ENCODE results near the gene IL2RA.
"Not testable (repeated sequence)": the region's sequence is repeated elsewhere in the genome, so short reads cannot be mapped to it uniquely, and the experiment has no call there.

Gene IL2RA

DNA sequence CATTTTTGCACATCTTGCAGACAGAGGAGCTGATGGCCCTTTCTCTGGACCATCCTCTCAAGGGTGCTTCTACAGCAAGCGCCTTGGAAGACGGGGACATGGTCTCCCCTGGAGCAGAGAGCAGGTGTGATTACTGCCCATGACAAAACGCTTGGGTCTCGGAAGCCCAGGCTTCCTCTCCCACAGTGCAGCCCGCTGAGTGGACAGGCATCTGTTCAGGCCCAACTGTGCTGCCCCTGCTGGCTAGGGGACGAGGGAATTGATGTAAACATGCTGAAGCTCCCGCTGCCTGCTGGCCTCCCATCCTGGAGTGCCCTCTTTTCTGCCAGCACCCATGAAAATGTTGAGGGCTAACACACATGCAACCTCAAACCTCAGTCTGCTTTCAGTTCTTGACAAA is 99.1 kb downstream of the IL2RA start:
- Histone ChIP-seq H3K36me3 (ENCODE audit: insufficient read depth) (no peaks in the 10 kb centered on the region; the same call in 1 of the 2 replicates), H3K27me3 (ENCODE audit: insufficient read depth, low read depth) (no peaks in the 10 kb centered on the region), H3K4me3 (IDR thresholded peaks at IDR 0.05; ENCODE audit: insufficient read depth, low read depth, low read length) (no peak overlapping the region), H2AFZ (ENCODE audit: low read depth) (no peak overlapping the region), H3K9ac (no peak overlapping the region), H3K27ac (no peak overlapping the region), H3K4me1 (ENCODE audit: low read depth, poor library complexity, severe bottlenecking) (peaks cover 12% of the 10 kb centered on the region), H3K79me2 (ENCODE audit: insufficient read depth, low read depth) (no peaks in the 10 kb centered on the region; the same call in 1 of the 2 replicates), H4K20me1 (ENCODE audit: insufficient read depth) (no peaks in the 10 kb centered on the region), H3K4me2 (no peak overlapping the region)
- TF ChIP-seq, protein P1, sequence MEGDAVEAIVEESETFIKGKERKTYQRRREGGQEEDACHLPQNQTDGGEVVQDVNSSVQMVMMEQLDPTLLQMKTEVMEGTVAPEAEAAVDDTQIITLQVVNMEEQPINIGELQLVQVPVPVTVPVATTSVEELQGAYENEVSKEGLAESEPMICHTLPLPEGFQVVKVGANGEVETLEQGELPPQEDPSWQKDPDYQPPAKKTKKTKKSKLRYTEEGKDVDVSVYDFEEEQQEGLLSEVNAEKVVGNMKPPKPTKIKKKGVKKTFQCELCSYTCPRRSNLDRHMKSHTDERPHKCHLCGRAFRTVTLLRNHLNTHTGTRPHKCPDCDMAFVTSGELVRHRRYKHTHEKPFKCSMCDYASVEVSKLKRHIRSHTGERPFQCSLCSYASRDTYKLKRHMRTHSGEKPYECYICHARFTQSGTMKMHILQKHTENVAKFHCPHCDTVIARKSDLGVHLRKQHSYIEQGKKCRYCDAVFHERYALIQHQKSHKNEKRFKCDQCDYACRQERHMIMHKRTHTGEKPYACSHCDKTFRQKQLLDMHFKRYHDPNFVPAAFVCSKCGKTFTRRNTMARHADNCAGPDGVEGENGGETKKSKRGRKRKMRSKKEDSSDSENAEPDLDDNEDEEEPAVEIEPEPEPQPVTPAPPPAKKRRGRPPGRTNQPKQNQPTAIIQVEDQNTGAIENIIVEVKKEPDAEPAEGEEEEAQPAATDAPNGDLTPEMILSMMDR (conservative IDR thresholded peaks at IDR 0.05; ENCODE audit: low read depth, low read length) = no peak

GRCh38 chr10:5962358-5962940 is 99.7 kb downstream of the IL2RA start:
- not testable (repeated sequence) for H3K9ac ChIP-seq; H3K27me3 ChIP-seq (ENCODE audit: insufficient read depth, low read depth); H2AFZ ChIP-seq (ENCODE audit: low read depth); H3K27ac ChIP-seq; H3K79me2 ChIP-seq (ENCODE audit: insufficient read depth, low read depth); H3K4me2 ChIP-seq; H3K36me3 ChIP-seq (ENCODE audit: insufficient read depth); H3K4me3 ChIP-seq (IDR thresholded peaks at IDR 0.05; ENCODE audit: insufficient read depth, low read depth, low read length); H4K20me1 ChIP-seq (ENCODE audit: insufficient read depth)
- H3K4me1 ChIP-seq (ENCODE audit: low read depth, poor library complexity, severe bottlenecking) = peaks cover 12% of the 10 kb centered on the region

- H3K4me3 ChIP-seq (IDR thresholded peaks at IDR 0.05; ENCODE audit: insufficient read depth, low read depth, low read length) = no peak overlapping the region
- no peak overlapping the region for H3K4me2 ChIP-seq
- peaks cover 12% of the 10 kb centered on the region for H3K4me1 ChIP-seq (ENCODE audit: low read depth, poor library complexity, severe bottlenecking)
- H3K9ac ChIP-seq = no peak overlapping the region
- H3K36me3 ChIP-seq (ENCODE audit: insufficient read depth) = no peaks in the 10 kb centered on the region; the same call in 1 of the 2 replicates
- H4K20me1 ChIP-seq (ENCODE audit: insufficient read depth) = no peaks in the 10 kb centered on the region
- no peaks in the 10 kb centered on the region; the same call in 1 of the 2 replicates for H3K79me2 ChIP-seq (ENCODE audit: insufficient read depth, low read depth)
- H3K27ac ChIP-seq = no peak overlapping the region
- TF ChIP-seq, protein P1 (conservative IDR thresholded peaks at IDR 0.05; ENCODE audit: low read depth, low read length) = no peak
- H2AFZ ChIP-seq (ENCODE audit: low read depth) = no peak overlapping the region
- no peaks in the 10 kb centered on the region for H3K27me3 ChIP-seq (ENCODE audit: insufficient read depth, low read depth)
These were observed 100.6 kb downstream of the IL2RA start for GRCh38 chr10:5961405-5962100.

DNA sequence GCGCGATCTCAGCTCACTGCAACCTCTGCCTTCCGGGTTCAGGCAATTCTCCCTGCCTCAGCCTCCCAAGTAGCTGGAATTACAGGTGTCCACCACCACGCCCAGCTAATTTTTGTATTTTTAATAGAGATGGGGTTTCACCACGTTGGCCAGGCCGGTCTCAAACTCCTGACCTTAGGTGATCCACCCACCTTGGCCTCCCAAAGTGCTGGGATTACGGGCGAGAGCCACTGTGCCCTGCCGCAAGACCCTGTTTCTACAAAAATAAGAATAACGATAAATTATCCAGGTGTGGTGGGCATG is 101.2 kb downstream of the IL2RA start:
- H3K79me2 ChIP-seq (ENCODE audit: insufficient read depth, low read depth); H3K36me3 ChIP-seq (ENCODE audit: insufficient read depth); H3K4me3 ChIP-seq (IDR thresholded peaks at IDR 0.05; ENCODE audit: insufficient read depth, low read depth, low read length); H3K27ac ChIP-seq; H3K9ac ChIP-seq; H3K4me2 ChIP-seq; H3K27me3 ChIP-seq (ENCODE audit: insufficient read depth, low read depth); H2AFZ ChIP-seq (ENCODE audit: low read depth); H4K20me1 ChIP-seq (ENCODE audit: insufficient read depth): not testable (repeated sequence)
- H3K4me1 ChIP-seq (ENCODE audit: low read depth, poor library complexity, severe bottlenecking) = peaks cover 12% of the 10 kb centered on the region

Data from KMS-11 (cell line).